ENCODE data around the gene ATP6V0A1.

The ATP6V0A1 gene

GRCh38 chr17:42563143-42563509 is 104.4 kb downstream of the ATP6V0A1 start:
- no peak for DNase-seq

GRCh38 chr17:42563543-42563942 is 104.9 kb downstream of the ATP6V0A1 start:
- DNase-seq: no peak

DNA sequence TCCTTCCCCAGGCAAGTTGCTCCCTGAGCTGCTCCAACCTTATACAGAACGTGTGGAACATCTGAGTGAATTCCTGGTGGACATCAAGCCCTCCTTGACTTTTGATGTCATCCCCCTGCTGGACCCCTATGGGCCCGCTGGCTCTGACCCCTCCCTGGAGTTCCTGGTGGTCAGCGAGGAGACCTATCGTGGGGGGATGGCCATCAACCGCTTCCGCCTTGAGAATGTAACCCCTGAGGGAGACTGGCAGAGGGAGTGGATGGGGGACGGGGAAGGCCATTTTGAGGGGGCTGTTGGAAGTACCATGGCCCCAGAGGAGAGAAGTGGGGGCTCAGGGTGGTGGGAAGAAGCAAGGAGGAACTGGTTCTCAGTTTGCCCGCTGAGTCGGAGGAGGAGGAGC is 105.3 kb downstream of the ATP6V0A1 start:
- DNase-seq: no peak

DNA sequence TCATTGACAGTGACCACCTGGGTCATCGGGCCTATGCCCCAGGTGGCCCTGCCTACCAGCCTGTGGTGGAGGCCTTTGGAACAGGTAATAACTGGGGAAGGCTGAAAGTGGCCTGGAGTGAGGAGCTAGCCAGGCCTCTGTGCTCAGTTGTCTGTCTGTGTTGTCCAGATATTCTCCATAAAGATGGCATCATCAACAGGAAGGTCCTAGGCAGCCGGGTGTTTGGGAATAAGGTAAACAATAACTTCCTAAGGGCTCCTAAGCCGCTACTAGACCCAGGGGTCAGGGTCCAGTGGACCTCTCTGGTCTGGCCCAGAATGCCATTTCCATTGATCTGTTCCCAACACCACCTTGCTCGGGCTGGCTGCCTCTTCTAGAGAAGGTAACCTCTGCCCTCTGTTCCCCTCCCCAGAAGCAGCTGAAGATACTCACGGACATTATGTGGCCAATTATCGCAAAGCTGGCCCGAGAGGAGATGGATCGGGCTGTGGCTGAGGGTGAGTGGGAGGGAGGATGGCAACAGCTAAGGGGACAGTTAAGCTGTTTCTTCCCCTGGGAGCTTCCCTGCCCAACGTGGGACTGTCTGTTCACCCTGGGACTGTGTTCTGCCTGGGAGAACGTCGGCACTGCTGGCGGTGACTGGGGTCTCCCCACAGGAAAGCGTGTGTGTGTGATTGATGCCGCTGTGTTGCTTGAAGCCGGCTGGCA is 106.3 kb downstream of the ATP6V0A1 start:
- no peak for DNase-seq

DNA sequence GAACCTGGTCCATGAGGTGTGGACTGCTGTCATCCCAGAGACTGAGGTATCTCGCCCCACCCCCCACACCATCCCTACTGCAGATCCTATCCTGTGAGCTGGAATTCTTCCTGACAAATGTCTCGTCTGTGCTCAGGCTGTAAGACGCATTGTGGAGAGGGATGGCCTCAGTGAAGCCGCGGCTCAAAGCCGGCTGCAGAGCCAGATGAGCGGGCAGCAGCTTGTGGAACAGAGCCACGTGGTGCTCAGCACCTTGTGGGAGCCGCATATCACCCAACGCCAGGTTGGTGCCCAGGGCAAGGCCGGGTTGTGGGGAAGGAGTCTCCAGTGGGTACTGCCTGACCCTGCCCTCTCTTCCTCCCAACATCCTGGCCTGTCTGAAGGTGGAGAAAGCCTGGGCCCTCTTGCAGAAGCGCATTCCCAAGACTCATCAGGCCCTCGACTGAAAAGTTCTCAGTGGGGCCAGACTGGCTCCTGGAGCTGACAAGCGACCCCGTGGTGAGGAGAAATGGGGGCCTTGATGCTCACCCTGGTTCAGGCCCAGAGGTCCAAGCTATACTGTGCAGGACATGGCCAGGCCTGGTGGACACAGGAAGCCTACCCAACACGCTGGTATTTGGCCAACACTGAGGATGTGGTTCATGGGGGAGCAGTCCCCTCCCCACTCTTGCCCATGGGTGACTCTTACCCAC is 107.0 kb downstream of the ATP6V0A1 start:
- DNase-seq: no peak

GRCh38 chr17:42566215-42566882 is 107.7 kb downstream of the ATP6V0A1 start:
- no peak for DNase-seq

DNA sequence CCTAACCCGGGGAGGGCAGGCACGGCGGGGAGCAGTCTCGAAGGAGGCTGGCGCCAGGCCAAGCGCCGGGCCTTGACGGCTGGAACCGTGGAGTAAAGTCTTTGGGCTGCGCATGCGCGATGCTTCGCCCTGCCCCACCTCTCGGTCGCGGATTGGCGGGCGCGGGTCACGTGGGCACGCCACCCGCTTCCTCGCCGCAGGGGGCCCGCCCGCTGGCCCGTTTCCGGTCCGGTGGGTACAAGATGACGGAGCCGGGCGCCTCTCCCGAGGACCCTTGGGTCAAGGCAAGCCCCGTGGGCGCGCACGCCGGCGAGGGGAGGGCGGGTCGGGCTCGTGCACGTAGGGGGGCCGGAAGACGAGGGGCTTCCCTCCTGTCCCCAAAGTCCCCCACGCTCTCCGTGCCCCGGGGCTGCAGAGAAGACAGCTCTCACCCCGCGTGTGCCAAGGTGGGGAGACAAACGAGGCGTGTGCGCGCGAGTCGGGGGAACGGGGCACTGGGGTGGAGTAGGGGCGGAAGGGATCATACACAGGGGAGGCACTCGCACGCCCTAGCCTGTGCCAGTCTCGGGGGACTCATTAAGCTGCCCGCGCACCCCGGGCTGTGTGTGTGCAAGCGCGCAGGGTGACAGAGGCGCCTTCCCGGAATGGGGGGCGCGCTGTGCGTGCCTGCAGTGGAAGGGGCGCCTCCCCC is 108.3 kb downstream of the ATP6V0A1 start, which contains the start of gene MLX:
TSS of gene MLX (plus strand) at position 218 of the 691 bp plus-strand sequence. CDS start at position 243, 25 bp downstream.
- peak; percentile 87 for DNase-seq

GRCh38 chr17:42568341-42569111 is 109.8 kb downstream of the ATP6V0A1 start:
- no peak for DNase-seq

DNA sequence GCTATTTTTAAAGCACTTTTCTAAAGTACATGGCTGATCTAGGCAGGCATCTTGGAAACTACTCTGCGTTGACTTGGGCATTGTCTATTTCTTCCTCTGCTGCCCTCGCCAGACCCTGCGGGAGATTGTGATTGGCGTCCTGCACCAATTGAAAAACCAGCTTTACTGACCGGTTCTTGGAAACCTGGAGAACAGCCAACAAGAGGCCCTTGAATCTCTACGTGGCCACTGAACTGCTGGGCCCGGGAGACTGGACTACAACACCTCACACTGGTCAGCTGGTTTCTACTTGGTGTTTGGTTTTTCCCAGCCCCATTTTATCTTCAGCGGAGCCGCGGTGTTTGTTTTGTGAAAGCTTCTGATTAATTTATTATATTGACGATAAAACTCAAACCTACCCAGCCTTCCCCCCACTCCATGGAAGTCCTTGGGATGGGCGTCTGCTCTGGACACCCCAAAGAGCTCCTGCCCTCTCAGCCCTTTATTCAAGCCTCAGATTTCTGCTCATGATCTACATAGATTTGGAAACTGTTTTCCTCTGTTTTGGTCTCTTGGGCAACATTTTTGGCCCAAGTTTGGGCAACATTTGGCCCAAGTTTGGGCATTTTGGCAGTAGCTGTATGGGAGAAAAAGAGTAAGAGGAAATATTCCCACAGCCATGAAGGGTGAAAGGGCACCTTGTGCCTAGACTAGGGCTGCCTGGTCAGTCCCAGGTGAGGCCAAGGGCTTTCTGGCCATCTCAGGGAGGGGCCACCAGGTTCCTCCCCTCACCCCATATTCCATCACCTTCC is 113.0 kb downstream of the ATP6V0A1 start:
- DNase-seq: no peak
